Panc1 (cell line): Measurements from ENCODE around the gene MT4.

Experiments
- CTCF ChIP-seq: fragments of 450-650 bp; IDR thresholded peaks from 2 replicates; pipeline ENCODE4 v1.5.1; 2017; ENCODE audit warnings: mild to moderate bottlenecking
- REST ChIP-seq, 2 experiments: IDR thresholded peaks; 2 replicates each; pipeline ENCODE4 v1.6.1; 2011 to 2012; ENCODE audit warnings: low read depth in 2 of 2, control low read depth in 1 of 2, low read length in 1 of 2, mild to moderate bottlenecking in 1 of 2, moderate library complexity in 1 of 2; ENCODE audit not compliant: insufficient read depth in 1 of 2
- SIN3A ChIP-seq: IDR thresholded peaks from 2 replicates; pipeline ENCODE4 v1.6.1; 2012; ENCODE audit warnings: low read depth, mild to moderate bottlenecking, low read length, moderate library complexity, borderline replicate concordance; ENCODE audit not compliant: insufficient read depth

- no peak for TF ChIP-seq CTCF
- TF ChIP-seq REST (IDR thresholded peaks at IDR 0.05; ENCODE audit: insufficient read depth in 1 of 2, low read depth in 2 of 2, low read length in 1 of 2), result no peak
- TF ChIP-seq SIN3A, result no peak
Observed at GRCh38 chr16:56515665-56516064, 49.2 kb upstream of the MT4 start.
